A673 (cell line): ENCODE measurements around the gene EXPH5. TPM values are rescaled to one million over a fixed set of nuclear protein-coding genes. Genes with fewer than 3 reads are reported as not detected.

Experiments
- BruUV-seq: library from RNA; stranded (reverse); fragments of 400-500 nt; replicated peaks from 2 replicates; lab custom pipeline; 2021; lab: Mats Ljungman, UMichigan
- CTCF ChIA-PET: fragments of 300-600 bp; sonication (Branson Sonifier 250); formaldehyde crosslinking; loops from one replicate; lab custom pipeline; 2022; ENCODE audit warnings: antibody characterized with exemption; lab: Charles Lee
- POLR2A ChIA-PET: fragments of 300-600 bp; sonication (Branson Sonifier 250); formaldehyde crosslinking; loops from one replicate; lab custom pipeline; 2022; ENCODE audit warnings: antibody characterized with exemption; ENCODE audit not compliant: low non-redundant PET; lab: Charles Lee
- DNase-seq: peaks from one replicate; pipeline ENCODE4 v3.0.0-alpha.2; 2015; ENCODE audit warnings: low spot score
- H3K27ac ChIP-seq: fragments of 200-600 bp; sonication (generic); 2 replicates; pipeline ENCODE4 v1.5.1; 2016; ENCODE audit warnings: mixed run types, low read depth, mild to moderate bottlenecking, mixed read lengths, antibody characterized with exemption, low read length; ENCODE audit not compliant: poor library complexity, severe bottlenecking
- H3K27me3 ChIP-seq: fragments of 200-600 bp; sonication (generic); replicated peaks from 2 replicates; pipeline ENCODE4 v1.6.1; 2017; ENCODE audit warnings: mixed run types, low read depth, mild to moderate bottlenecking, mixed read lengths, antibody characterized with exemption, low read length; ENCODE audit not compliant: insufficient read depth, poor library complexity
- H3K36me3 ChIP-seq: fragments of 200-600 bp; sonication (generic); 2 replicates; pipeline ENCODE4 v1.6.1; 2016; ENCODE audit warnings: mixed run types, mild to moderate bottlenecking, mixed read lengths, antibody characterized with exemption, low read length; ENCODE audit not compliant: insufficient read depth, poor library complexity, severe bottlenecking
- H3K4me1 ChIP-seq: fragments of 200-600 bp; sonication (generic); 2 replicates; pipeline ENCODE4 v1.6.1; 2017; ENCODE audit warnings: mixed run types, mild to moderate bottlenecking, mixed read lengths, antibody characterized with exemption, low read length; ENCODE audit not compliant: insufficient read depth, poor library complexity, severe bottlenecking
- H3K4me3 ChIP-seq: fragments of 200-600 bp; sonication (generic); 2 replicates; pipeline ENCODE4 v1.5.1; 2016; ENCODE audit warnings: low read depth, mixed run types, mild to moderate bottlenecking, mixed read lengths, low read length; ENCODE audit not compliant: poor library complexity, severe bottlenecking
- H3K9me3 ChIP-seq: fragments of 200-600 bp; sonication (generic); 2 replicates; pipeline ENCODE4 v1.6.1; 2016; ENCODE audit warnings: mixed run types, low read depth, mild to moderate bottlenecking, mixed read lengths, antibody characterized with exemption, low read length; ENCODE audit not compliant: poor library complexity, severe bottlenecking
- EZH2 ChIP-seq: fragments of 200-600 bp; sonication (generic); IDR thresholded peaks from 2 replicates; pipeline ENCODE4 v1.6.1; 2017; ENCODE audit warnings: borderline replicate concordance, low read depth, mild to moderate bottlenecking, mixed read lengths, antibody characterized with exemption, low read length; ENCODE audit not compliant: poor library complexity, severe bottlenecking
- intact Hi-C: fragments of 100-400 bp; cut with micrococcal nuclease; formaldehyde crosslinking; loops from one replicate; pipeline ENCODE4 v1.10.0; 2022; ENCODE audit not compliant: unreplicated experiment
- total RNA-seq: library from RNA; stranded (reverse); gene quantifications from 2 replicates; pipeline ENCODE4 v1.2.3, GENCODE V29; 2021
- TF ChIP-seq, protein P1 (sequence below): fragments of 300-800, 200-600 bp; sonication (generic); conservative IDR thresholded peaks from 2 replicates; pipeline ENCODE4 v1.5.1; 2017; ENCODE audit warnings: low read depth, mild to moderate bottlenecking, antibody characterized with exemption, low read length, moderate library complexity, mixed read lengths

EXPH5 gene
- total RNA-seq, 1 experiment from 2014 or later = 0.26 TPM

DNA sequence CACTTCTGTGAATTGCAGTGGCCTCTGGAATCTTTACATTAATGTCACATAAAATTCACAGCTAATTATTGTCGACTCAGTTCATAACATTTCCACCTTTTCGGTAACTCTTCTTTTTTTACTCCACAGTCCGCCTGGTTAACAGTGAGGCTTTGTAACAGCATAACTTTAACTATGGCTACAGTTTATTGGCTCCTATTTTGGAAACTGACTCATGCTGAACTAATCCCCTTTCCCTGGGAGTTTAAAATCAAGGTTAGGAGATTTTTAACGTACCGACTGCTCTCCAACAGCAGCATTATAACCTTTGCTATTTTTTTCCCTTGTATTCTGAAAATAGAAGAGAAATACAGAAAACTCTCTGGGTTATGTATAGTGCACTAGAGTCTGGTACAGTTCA lies 92.2 kb downstream of the EXPH5 start:
- no peaks in the 10 kb centered on the region for H3K9me3 ChIP-seq
- POLR2A ChIA-PET = no interaction called here
- CTCF ChIA-PET = no interaction called here
- no TSS peak for BruUV-seq
- H3K4me1 ChIP-seq = peaks cover 8% of the 10 kb centered on the region
- no peak for DNase-seq
- no peaks in the 10 kb centered on the region for H3K36me3 ChIP-seq
- no peak overlapping the region for H3K4me3 ChIP-seq
- TF ChIP-seq, protein P1, sequence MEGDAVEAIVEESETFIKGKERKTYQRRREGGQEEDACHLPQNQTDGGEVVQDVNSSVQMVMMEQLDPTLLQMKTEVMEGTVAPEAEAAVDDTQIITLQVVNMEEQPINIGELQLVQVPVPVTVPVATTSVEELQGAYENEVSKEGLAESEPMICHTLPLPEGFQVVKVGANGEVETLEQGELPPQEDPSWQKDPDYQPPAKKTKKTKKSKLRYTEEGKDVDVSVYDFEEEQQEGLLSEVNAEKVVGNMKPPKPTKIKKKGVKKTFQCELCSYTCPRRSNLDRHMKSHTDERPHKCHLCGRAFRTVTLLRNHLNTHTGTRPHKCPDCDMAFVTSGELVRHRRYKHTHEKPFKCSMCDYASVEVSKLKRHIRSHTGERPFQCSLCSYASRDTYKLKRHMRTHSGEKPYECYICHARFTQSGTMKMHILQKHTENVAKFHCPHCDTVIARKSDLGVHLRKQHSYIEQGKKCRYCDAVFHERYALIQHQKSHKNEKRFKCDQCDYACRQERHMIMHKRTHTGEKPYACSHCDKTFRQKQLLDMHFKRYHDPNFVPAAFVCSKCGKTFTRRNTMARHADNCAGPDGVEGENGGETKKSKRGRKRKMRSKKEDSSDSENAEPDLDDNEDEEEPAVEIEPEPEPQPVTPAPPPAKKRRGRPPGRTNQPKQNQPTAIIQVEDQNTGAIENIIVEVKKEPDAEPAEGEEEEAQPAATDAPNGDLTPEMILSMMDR = no peak
- TF ChIP-seq EZH2 = no peak
- intact Hi-C loops = no loop called here
- H3K27ac ChIP-seq = no peak overlapping the region
- H3K27me3 ChIP-seq = no peaks in the 10 kb centered on the region

DNA sequence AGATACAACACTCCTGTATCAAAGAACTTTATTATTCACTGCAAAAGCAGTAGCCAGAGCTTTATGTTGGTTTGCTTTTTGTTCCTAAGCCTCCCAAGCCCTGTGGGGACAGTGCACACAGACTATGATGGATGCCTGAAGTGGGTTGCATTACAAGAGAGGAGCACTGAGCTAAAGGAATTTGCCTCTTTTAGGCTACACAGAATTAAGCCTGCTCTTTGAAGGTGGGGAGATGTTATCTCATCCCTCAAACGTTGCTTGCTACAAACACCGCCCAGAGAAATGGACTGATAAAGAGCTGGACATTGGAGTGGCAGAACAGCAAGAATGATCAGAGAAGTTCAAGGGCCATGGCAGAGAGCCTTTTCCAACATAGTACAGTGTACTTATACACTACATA lies 92.8 kb downstream of the EXPH5 start:
- no peak overlapping the region for H3K27ac ChIP-seq
- intact Hi-C loops = no loop called here
- no peaks in the 10 kb centered on the region for H3K36me3 ChIP-seq
- peaks cover 14% of the 10 kb centered on the region for H3K4me1 ChIP-seq
- DNase-seq = no peak
- H3K9me3 ChIP-seq = no peaks in the 10 kb centered on the region
- H3K27me3 ChIP-seq = no peaks in the 10 kb centered on the region
- POLR2A ChIA-PET = no interaction called here
- no peak overlapping the region for H3K4me3 ChIP-seq
- no TSS peak for BruUV-seq
- CTCF ChIA-PET = no interaction called here
- no peak for TF ChIP-seq EZH2
- TF ChIP-seq, protein P1 = no peak

DNA sequence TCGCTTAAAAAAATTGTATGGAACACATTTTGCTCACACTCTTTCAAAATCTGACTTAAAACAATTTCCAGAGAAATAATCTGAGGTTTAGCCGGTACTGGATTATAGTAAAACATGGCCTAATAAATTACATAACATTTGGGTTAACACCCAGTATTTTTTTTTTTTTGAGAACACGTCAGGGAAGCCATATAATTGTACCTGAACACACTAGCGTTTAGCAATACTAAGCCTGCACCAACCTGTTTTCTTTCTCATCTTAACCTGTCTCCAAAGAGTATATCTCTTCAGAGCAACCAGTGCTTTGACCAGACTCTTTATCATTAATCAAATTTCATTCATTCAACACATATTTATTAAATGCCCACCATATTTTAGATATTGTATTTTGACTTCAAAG lies 93.4 kb downstream of the EXPH5 start:
- no peaks in the 10 kb centered on the region for H3K36me3 ChIP-seq
- ChIA-PET CTCF (no interaction called here), POLR2A (no interaction called here)
- no TSS peak for BruUV-seq
- intact Hi-C loops = no loop called here
- H3K27ac ChIP-seq = no peak overlapping the region
- H3K4me3 ChIP-seq = no peak overlapping the region
- H3K27me3 ChIP-seq = no peaks in the 10 kb centered on the region
- no peak for TF ChIP-seq EZH2
- TF ChIP-seq, protein P1 = no peak
- H3K9me3 ChIP-seq = no peaks in the 10 kb centered on the region
- peaks cover 14% of the 10 kb centered on the region for H3K4me1 ChIP-seq
- DNase-seq = no peak
